Activated effector memory CD4-positive, alpha-beta T cell treated with anti-CD3 and anti-CD28 coated beads, Interleukin-2, amount 50 U/mL, for 16 hours (primary cell): ENCODE measurements around the gene CST8.

Experiments
- DNase-seq: peaks from one replicate; pipeline ENCODE4 v3.0.0-alpha.2; 2020

Gene CST8

DNA sequence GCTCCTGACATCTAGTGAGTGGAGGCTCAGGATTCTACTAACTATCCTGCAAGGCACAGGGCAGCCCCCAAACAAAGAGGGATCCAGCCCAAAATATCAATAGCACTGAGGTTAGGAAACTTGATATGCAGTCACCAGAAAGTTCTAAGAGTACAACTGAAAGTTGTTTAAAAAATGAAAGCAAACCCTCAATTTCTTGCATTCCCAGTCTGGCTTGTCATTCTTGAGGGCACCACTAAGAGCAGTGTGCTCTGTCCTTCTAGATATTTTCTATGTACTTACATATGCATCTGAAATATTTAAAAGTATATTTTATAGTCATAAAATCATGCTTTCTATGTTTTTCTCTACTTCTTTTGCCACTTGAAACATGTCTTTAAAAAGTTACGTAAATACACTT is 35.9 kb downstream of the CST8 start:
- DNase-seq, result no peak

DNA sequence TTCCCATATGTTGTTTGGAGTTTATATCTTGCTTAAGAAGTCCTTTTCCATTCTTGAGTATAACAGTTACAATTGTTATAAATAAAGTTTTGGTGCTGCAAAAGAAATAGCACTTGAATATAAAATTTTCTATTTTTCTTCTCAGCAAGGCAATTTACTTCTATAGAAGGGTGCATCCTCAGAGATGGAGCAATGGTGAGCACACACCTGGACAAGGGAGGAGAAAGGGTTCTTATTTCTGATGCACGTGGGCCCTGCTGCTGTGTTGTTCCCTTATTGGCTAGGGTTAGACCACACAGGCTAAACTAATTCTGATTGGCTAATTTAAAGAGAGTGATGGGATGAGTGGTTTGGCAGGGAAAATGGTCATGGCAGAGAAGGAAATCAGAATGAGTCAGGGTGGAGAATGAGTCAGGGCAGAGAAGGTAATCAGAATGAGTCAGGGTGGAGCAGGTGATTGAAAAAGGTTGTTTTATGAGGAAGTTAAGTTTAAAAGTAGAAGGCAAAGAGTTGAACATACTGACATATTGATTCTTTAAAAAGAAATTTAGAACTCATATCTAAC is 38.0 kb downstream of the CST8 start:
- DNase-seq, result no peak

DNA sequence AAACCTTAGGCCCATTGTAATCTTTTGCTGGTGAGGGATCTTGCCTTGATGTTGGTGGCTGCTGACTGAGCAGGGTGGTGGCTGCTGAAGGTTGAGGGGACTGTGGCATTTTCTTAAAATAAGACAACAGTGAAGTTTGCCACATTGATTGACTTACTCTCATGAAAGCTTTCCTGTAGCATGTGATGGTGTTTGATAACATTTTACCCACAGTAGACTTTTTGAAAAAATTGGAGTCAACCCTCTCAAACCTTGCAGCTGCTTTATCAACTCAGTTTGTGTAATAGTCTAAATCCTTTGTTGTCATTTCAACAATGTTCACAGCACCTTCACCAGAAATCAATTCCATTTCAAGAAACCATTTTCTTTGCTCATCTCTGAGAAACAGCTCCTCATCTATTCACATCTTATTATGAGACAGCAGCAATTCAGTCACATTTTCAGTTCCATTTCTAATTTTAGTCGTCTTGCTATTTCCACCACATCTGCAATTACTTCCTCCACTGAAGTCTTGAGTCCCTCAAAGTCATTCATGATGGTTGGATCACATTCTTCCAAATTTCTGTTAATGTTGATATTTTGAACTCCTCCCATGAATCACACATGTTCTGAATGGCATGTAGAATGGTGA is 40.1 kb downstream of the CST8 start:
- DNase-seq, result no peak

DNA sequence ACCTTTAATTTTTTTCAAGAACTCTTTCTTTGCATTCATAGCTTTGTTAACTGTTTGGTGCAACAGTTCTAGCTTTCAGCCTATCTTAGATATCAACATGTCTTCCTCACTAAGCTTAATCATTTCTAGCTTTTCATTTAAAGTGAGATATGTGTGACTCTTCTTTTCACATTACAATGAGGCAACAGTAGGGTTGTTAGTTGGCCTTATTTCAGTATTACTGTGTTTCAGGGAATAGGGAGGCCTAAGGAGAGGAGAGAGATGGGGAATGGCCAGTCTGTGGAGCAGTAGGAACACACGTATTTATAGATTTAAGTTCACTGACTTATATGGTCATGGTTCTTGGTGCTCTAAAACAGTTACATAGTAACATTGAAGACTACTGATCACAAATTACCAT is 41.6 kb downstream of the CST8 start:
- DNase-seq, result no peak

DNA sequence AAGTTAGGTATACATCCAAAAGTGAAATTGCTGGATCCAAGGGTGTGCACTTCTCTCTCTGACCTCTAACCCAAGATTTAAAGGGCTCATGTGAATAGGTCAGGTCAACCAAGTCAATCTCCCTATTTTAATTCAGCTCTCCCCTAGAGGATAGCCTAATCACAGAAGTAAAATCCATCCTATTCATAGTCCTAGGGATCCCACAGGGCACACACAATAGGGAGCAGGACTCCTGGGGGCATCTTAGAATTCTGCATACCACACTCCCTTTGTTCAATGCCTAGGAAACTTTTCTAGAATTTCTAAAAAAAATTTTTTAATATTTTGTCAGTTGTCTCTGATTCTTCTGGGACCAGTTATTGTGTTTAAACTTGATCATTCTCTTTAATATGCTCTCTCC is 42.2 kb downstream of the CST8 start:
- DNase-seq, result no peak

DNA sequence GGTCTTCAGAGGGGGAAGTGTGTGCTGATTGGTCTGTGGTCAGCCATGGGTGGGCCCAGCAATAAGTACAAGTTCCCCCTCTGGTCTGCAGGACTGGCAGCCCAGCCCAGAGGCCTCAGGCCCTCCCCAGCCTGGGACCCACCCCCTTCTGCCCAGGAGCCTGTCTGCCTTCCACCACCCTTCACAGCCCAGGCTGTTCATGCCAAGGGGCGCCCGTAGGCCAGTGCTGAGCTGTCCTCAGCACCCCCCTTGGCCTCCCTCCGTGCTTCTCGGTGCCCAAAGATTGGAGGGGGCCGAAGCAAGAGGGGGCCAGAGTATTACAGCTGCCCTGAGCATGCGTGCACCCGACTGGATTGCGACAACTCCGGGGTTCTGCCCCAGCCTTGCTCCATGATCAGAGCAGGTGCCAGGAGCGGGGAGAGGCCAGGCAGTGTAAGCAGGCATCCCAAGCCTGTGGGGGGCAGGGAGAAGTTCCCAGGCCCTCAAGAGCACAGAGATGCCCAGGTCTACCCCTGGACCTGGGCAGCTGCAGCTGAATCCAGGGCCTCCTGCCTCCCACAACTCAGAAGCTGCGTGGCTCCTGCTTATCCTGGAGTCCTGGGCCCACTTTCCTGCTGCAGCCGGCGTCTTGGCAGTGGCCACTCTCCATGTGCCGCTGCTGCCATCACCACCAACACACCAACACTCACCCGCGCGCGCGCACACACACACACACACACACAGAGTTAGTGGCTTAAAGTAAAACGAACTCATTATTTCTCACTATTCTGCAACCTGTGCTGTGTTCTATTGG is 44.1 kb downstream of the CST8 start:
- no peak for DNase-seq

DNA sequence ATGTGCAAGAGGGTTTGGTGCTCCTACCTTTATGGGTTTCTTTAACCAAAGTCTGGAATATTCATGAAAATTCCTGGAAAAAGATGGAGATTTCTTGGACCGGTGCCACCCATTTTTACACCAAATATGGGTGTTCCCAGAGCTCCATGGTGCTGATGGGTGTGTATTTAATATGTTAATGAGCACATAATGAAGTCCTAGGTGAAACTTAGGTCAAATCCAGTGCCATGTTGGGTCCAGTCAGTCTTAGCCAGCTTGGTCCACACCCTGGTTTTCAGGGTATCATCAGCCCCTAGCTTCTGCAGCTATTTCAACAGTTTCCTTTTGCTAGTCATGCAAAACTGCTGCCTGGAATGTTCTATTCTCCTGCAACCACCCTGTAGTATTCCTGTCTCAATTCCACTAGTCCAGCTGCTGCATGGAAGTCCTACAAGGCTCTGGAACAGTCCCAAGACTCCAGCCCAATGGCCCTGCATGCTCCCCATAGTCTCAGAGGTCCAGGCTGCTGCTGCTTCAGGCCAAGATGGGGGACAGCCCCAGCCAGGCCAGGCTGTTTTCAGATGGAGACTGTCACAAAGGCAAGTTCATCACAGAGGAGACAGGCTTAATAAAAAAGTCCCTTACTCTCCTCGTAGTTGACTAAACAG is 45.5 kb downstream of the CST8 start:
- no peak for DNase-seq

DNA sequence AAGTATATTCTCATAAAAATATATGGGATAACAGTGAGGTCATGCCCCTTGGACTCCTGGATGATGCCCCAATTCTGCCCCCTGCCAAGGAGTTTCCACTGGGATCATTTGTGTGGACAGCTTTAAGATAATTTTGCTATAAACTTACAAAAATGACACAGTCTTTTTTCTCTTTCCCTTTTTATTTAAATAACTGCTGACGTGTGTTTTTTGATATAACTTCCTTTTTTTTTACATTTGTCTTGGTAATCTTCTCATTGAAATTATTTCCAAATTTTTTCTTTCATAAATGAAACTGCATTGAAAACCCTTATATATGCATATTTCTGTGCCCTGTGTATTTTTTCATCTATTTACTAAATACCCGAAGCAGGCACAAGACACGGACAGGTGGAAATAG is 46.1 kb downstream of the CST8 start:
- no peak for DNase-seq

DNA sequence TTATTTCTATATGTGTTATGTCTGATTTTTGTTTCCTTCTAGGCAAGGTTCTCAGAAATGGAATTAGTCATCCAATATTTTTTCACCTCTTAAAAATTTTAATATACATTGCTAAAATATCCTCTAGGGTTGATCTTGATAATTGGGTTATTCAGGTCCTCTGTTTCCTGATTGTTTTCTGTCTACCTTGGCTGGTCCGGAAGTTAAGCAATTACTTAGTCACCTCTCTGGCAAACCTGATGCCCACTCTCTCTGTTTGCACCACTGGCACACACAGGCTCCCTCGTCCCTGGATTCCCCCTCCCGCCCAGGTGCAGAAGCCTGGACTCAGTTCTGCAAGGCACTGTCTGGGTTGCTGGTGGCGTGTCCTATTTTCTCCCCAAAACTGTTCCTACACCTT is 49.7 kb downstream of the CST8 start:
- no peak for DNase-seq

DNA sequence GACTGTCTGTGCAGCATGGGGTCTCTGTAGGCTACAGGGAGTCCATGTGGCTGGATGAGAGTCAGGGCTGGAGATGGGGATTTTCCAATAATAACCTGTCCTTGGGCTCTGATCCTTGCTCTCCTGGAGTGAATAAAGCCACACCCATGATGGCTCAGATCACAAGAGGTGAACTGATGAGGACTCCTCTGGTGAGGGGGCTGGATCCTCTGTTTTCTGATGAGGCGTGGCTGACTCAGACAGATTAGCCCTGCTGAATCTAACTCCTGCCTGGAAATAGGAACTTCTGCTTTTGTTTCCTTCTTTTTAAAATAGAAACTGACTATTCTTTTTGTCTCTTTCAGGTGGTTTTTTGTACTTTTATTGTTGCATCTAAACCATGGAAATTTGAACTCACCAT is 50.4 kb downstream of the CST8 start:
- no peak for DNase-seq

DNA sequence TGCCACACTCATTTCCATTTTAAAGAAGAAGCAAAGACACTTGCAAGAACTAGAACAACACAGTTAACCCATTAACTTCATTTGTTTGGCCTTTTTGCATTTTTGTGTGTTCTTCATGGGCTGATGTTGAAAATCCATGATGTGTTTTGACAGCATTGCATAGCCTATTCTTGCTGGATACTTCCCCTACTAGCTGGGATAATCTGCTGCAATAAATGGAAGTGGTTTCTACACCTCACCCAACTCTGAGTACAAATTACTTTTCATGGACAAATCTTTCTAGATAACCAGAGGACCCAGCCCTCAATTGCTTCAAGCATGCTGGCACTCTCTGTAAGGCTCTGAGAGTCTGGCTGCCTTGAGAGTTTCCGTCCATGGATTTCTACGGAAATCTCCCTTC is 50.9 kb downstream of the CST8 start:
- no peak for DNase-seq

DNA sequence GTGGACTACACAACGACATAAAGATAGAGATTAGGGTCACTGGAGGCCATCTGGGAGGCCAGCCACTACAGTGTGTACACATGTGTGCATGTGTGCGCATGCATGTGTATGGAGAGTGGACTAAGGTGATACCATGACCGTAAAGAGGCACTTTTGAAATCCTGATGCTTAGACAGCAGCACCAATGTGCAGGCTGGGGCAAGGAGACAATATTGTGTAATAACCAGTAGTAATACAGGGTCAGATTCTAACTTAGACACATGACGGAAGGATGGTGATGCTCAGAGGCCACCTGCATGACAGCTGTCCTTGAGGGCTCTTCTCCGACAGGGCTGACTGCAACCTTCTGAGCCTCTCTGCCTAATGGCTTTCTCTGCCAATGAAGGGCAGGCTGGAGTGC is 51.9 kb downstream of the CST8 start:
- no peak for DNase-seq

DNA sequence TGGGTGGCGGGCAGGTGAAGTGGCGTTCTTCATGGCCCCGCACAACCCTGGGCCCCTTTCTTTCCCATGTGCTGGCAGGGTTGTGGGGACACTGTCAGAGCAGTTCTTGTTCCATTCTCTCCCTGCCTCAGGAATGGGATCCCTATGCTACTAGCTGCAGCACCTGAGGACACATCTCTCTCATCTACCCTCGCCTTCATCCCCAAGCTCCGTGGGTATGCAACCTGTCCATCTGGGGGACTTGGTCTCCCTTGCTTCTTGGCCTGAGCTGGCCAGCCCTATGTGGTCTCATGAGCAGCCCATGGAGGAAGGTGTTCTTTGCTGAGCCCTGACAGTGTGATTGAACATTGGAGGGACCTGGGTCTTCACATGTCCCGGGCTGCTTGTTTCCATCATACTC is 53.2 kb downstream of the CST8 start:
- DNase-seq, result no peak
